Prostate gland (tissue), 2 donors: ENCODE measurements around the gene GBE1. TPM values are rescaled to one million over a fixed set of nuclear protein-coding genes. Genes with fewer than 3 reads are reported as not detected.

ENCODE experiments used
- DNase-seq: peaks from one replicate; pipeline ENCODE4 v3.0.0-alpha.2; 2019; ENCODE audit warnings: low spot score
- H3K27ac ChIP-seq, 2 donors: fragments of 200-600 bp; sonication (generic); 2 replicates each; pipeline ENCODE4 v1.5.1; 2017 to 2019
- H3K27me3 ChIP-seq: fragments of 200-600 bp; sonication (generic); replicated peaks from 2 replicates; pipeline ENCODE4 v1.5.1; 2019; ENCODE audit not compliant: insufficient read depth
- H3K36me3 ChIP-seq, 2 donors: fragments of 200-600 bp; sonication (generic); 1 replicate in 1 of 2; 2 replicates in 1 of 2; pipeline versions ENCODE4 v1.5.1 to v1.8.1; 2017 to 2019
- H3K4me1 ChIP-seq: fragments of 200-600 bp; sonication (generic); replicated peaks from 2 replicates; pipeline ENCODE4 v1.5.1; 2019
- H3K4me3 ChIP-seq, 2 donors: fragments of 200-600 bp; sonication (generic); 2 replicates each; pipeline ENCODE4 v1.5.1; 2017 to 2019
- H3K9me3 ChIP-seq: fragments of 200-600 bp; sonication (generic); 2 replicates; pipeline ENCODE4 v1.5.1; 2017
- CTCF ChIP-seq, 4 experiments: fragments of 200-600 bp in 2 of 4; fragments of 450-650 bp in 2 of 4; sonication (generic) in 2 of 4; IDR thresholded peaks; 1 replicate in 3 of 4; 2 replicates in 1 of 4; pipeline ENCODE4 v1.5.1; 2016 to 2019; ENCODE audit warnings: antibody characterized with exemption in 4 of 4, mild to moderate bottlenecking in 2 of 4, moderate library complexity in 2 of 4
- POLR2A ChIP-seq: fragments of 450-650 bp; IDR thresholded peaks from one replicate; pipeline ENCODE4 v1.6.1; 2016; ENCODE audit warnings: antibody characterized with exemption, mild to moderate bottlenecking
- POLR2AphosphoS5 ChIP-seq: sonication (generic); formaldehyde crosslinking; IDR thresholded peaks from one replicate; pipeline ENCODE4 v1.6.1; 2017; ENCODE audit warnings: antibody characterized with exemption
- WGBS: methylation state at CpG from one replicate; pipeline ENCODE4 v1.1.5; 2018; 5-methylcytosine and 5-hydroxymethylcytosine counted together
- intact Hi-C: fragments of 100-400 bp; cut with DNase I; formaldehyde crosslinking; loops from one replicate; pipeline ENCODE4 v1.14.2; 2022
- total RNA-seq, 2 donors: library from RNA; depleted of rRNA; stranded (reverse); fragments of >200 nt; gene quantifications; one replicate each; pipeline ENCODE4 v1.1.0, GENCODE V29; 2016

The GBE1 gene
- total RNA-seq, 2 donors from 2014 or later: 15.8 to 18.3 TPM

GRCh38 chr3:81476692-81477091 lies 284.8 kb downstream of the GBE1 start:
- H3K9me3 ChIP-seq: no peaks in the 10 kb centered on the region
- H3K4me3 ChIP-seq: no peak overlapping the region
- H3K36me3 ChIP-seq: no peaks in the 10 kb centered on the region
- H3K4me1 ChIP-seq: no peaks in the 10 kb centered on the region
- H3K27ac ChIP-seq: no peak overlapping the region
- TF ChIP-seq POLR2A: no peak
- no peak for TF ChIP-seq POLR2AphosphoS5
- no peak for TF ChIP-seq CTCF (IDR thresholded peaks at IDR 0.05)
- H3K27me3 ChIP-seq: no peaks in the 10 kb centered on the region
- intact Hi-C loops: no loop called here
- 29% methylated on average over 4 of the region's 4 CpGs for WGBS
- DNase-seq: no peak

GRCh38 chr3:81472600-81473362 lies 288.7 kb downstream of the GBE1 start:
- 71% methylated on average over 6 of the region's 6 CpGs for WGBS

GRCh38 chr3:81470524-81471278 lies 290.7 kb downstream of the GBE1 start:
- 62% methylated on average over 3 of the region's 3 CpGs for WGBS
- no peak for DNase-seq

More at GRCh38 chr3:81472600-81473362, 288.7 kb downstream of the GBE1 start:
- Histone ChIP-seq H3K36me3 (no peaks in the 10 kb centered on the region), H3K4me1 (no peaks in the 10 kb centered on the region), H3K4me3 (no peak overlapping the region), H3K9me3 (no peaks in the 10 kb centered on the region), H3K27ac (no peak overlapping the region), H3K27me3 (no peaks in the 10 kb centered on the region)
- no peak for DNase-seq
- no peak for TF ChIP-seq CTCF (IDR thresholded peaks at IDR 0.05)
- intact Hi-C loops: no loop called here

GRCh38 chr3:81468391-81468790 lies 293.1 kb downstream of the GBE1 start:
- Histone ChIP-seq H3K4me3 (no peak overlapping the region), H3K27ac (no peak overlapping the region), H3K9me3 (no peaks in the 10 kb centered on the region), H3K36me3 (no peaks in the 10 kb centered on the region), H3K27me3 (no peaks in the 10 kb centered on the region), H3K4me1 (no peaks in the 10 kb centered on the region)
- intact Hi-C loops: no loop called here
- TF ChIP-seq CTCF (IDR thresholded peaks at IDR 0.05) (no peak), POLR2A (no peak), POLR2AphosphoS5 (no peak)
- DNase-seq: no peak
- 86% methylated on average over 3 of the region's 3 CpGs for WGBS

More at GRCh38 chr3:81470524-81471278, 290.7 kb downstream of the GBE1 start:
- Histone ChIP-seq H3K27me3 (no peaks in the 10 kb centered on the region), H3K27ac (no peak overlapping the region), H3K4me3 (no peak overlapping the region), H3K4me1 (no peaks in the 10 kb centered on the region), H3K36me3 (no peaks in the 10 kb centered on the region), H3K9me3 (no peaks in the 10 kb centered on the region)
- intact Hi-C loops: no loop called here
- TF ChIP-seq POLR2AphosphoS5 (no peak), CTCF (IDR thresholded peaks at IDR 0.05) (no peak), POLR2A (no peak)

GRCh38 chr3:81466201-81466560 lies 295.3 kb downstream of the GBE1 start:
- no peaks in the 10 kb centered on the region for H3K4me1 ChIP-seq
- no peaks in the 10 kb centered on the region for H3K9me3 ChIP-seq
- H3K4me3 ChIP-seq: no peak overlapping the region
- no peak for DNase-seq
- H3K27me3 ChIP-seq: no peaks in the 10 kb centered on the region
- TF ChIP-seq CTCF (IDR thresholded peaks at IDR 0.05) (no peak), POLR2A (no peak), POLR2AphosphoS5 (no peak)
- H3K27ac ChIP-seq: no peak overlapping the region
- 88% methylated on average over 1 of the region's 1 CpG for WGBS
- intact Hi-C loops: no loop called here
- H3K36me3 ChIP-seq: no peaks in the 10 kb centered on the region
